AG09319 (cell line): Measurements from ENCODE around the gene TRPC4AP.

Experiments used
- DNase-seq: peaks from one replicate; pipeline ENCODE4 v3.0.0-alpha.2; 2010; ENCODE audit warnings: low read depth; ENCODE audit errors: extremely low read depth
- TF ChIP-seq, protein P1 (sequence below): IDR thresholded peaks from 2 replicates; pipeline ENCODE4 v1.5.1; 2011; ENCODE audit warnings: low read depth, mild to moderate bottlenecking, inconsistent platforms, low read length, moderate library complexity

The TRPC4AP gene

DNA sequence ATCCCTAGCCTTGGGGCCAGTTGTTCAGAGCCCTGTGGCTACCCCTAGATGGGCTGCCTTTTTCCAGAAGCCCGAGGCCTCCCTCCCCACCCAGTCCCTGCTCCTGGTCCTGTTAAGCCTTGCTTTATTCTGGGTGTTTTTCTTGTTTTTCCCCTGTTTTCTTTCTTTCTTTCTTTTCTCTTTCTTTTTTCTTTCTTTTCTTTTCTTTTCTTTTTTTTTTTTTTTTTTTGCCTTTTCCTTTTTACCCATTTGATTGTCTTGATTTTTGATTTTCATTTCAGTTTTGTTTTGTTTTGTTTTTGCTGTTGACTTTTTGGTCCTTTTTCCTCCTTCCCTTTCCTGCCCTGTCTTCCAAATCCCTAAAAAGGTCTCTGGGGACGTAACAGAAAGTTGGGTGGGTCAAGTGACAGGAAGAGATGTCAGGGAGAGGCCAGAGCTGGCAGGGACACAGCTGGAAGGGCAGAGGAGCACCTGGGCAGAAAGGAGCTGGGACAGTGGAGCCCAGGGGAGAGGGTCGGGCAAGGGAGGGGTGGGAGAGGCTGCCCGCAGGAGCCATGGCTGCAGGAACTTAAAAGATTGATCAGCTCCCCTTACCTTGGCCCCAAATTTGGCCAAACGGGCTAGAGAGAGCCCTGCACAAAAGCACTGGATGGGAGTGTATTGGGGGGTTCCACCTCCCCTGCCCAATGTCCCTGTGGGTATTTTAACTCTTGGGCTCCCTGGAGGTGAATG, 109.4 kb downstream of the TRPC4AP start:
- no peak for DNase-seq
- TF ChIP-seq, protein P1, sequence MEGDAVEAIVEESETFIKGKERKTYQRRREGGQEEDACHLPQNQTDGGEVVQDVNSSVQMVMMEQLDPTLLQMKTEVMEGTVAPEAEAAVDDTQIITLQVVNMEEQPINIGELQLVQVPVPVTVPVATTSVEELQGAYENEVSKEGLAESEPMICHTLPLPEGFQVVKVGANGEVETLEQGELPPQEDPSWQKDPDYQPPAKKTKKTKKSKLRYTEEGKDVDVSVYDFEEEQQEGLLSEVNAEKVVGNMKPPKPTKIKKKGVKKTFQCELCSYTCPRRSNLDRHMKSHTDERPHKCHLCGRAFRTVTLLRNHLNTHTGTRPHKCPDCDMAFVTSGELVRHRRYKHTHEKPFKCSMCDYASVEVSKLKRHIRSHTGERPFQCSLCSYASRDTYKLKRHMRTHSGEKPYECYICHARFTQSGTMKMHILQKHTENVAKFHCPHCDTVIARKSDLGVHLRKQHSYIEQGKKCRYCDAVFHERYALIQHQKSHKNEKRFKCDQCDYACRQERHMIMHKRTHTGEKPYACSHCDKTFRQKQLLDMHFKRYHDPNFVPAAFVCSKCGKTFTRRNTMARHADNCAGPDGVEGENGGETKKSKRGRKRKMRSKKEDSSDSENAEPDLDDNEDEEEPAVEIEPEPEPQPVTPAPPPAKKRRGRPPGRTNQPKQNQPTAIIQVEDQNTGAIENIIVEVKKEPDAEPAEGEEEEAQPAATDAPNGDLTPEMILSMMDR = no peak

DNA sequence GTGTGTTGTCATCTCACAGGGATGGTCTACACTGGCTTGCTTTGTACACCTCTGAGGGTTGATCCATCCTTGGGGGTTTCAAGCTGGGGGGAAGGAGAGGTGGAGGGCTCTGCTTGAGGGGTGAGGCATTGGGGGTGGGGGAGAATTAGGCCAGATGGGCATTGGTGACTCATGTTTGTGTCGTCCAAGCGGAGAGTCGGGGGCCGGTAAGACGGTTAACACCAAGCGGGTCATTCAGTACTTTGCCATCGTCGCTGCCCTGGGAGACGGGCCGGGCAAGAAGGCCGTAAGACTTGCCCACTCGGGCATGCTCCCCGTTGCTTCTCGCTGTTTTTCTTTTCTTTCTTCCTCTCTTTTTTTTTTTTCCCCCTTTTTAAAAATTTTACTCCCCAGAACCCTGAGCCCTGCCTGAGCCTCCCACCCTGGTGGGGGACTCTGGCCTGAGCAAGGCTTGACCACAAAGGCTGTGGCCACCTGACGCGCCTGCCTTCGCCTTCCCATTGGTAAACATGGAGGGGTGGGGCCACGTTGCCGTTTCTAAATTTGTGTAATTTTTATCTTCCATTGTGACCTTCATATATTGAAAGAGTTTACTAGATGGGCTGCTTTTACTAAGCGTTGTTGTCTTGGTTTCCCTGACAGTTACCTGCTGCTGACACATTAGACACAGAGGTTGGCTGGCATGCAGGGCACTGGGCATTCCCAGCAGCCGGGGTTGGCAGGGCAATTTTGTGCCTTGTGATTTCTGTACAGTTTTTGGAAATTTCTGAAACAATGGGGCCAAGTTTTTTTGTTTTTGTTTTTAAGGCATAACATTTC, 110.1 kb downstream of the TRPC4AP start:
- TF ChIP-seq, protein P1 = no peak
- DNase-seq = no peak

DNA sequence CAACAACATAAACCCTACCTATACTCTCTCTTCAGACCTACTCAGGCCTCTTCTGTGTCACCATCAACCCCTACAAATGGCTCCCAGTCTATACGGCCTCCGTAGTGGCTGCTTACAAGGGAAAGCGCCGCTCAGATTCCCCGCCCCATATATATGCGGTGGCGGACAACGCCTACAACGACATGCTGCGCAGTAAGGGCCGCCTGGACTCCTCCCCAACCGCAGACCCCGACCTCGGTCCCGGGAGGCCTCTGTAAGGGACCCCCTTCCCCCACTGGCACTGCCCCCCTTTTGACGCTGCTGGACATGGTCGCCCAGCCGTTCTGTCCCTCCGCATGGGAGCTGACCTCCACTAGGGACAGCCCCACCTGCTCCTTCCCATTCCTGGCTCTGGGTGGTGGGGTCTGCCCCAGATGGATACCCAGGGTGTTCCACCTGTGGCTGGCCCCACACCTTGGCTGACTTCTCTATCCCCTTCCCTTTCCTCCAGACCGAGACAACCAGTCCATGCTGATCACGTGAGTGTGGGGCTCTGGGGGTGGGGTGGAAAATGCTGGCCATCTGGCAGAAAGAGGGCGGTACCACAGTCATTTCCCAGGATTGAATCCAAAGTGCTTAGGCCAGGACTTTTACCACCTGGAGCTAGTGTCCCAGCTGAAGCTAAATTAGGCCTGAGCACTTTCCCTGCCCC, 111.9 kb downstream of the TRPC4AP start:
- TF ChIP-seq, protein P1 = no peak
- DNase-seq = no peak

DNA sequence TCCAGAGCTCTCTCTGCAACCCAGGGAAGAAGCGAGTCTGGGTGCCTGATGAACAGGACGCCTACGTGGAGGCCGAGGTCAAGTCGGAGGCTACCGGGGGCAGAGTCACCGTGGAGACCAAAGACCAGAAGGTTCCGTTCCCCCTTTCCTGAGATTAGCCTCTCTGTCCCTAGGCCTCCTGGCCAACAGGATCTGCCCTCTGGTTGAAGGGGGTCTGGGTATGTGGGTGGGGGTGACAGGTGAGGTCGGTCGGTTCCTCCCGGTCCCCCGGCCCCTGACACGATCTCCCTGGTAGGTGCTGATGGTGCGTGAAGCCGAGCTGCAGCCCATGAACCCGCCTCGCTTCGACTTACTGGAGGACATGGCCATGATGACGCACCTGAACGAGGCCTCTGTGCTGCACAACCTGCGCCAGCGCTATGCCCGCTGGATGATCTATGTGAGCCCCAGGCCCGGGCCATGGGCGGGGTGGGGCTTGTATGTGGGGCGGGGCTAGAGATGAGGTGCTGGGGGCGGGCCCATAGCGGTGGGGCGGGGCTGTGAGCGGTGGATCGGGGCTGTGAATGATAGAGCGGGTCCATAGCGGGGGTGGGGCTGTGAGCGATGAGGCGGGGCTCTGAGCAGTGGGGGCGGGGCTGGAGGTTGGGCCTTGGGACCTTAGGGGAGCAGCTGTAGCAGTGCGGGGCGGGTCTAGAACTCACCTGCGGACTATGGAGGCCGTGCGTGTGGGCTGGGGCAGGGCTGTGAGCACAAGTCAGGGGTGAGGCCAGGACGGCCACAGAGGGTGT, 113.0 kb downstream of the TRPC4AP start:
- TF ChIP-seq, protein P1 = no peak
- DNase-seq = no peak

GRCh38 chr20:34978092-34978744, 114.4 kb downstream of the TRPC4AP start:
- TF ChIP-seq, protein P1 = no peak
- DNase-seq = no peak

DNA sequence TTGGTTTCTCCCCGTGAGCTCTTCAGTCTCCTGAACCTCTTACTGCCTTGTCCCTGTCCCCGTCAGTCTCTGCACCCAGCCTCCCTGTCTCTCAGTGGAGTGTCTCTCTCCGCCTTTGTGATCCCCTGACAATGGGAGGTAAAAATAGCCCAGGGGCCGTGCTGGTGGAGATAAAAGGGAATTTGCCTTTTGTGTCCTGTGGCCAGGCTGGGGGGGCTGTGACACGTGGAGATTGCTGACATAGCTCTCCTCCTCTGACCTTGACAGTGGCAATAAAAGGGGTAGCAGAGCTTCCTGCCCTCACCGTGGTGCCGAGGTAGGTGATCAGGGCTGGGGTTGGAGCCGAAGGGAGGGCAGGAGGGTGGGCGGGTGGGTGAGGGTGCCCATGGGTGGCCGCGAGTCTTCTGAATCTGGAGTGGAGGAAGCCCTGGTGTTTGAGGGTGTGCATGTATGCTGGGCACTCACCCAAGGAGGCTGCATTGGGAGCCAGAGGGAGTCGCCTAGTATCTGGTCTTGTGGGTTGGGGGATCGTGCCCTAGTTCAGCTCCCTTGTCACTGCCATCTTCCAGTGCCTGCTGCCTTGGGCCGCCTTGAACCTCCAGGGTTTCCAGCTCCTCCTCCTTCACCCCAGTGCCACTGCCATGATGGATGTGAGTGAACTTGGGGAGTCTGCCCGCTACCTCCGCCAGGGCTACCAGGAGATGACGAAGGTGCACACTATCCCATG, 115.1 kb downstream of the TRPC4AP start:
- TF ChIP-seq, protein P1 = no peak
- DNase-seq = no peak
